Keratinocyte (primary cell): Measurements from ENCODE around the gene ASTN2. TPM values are rescaled to one million over a fixed set of nuclear protein-coding genes. Genes with fewer than 3 reads are reported as not detected.

Source experiments
- DNase-seq: peaks from one replicate; pipeline ENCODE4 v3.0.0-alpha.2; 2011; ENCODE audit warnings: low read depth, missing footprints, low spot score
- FAIRE-seq: peaks from 2 replicates; lab custom pipeline; 2011; peaks lifted over from hg19 to GRCh38; lab: Jason Lieb, UNC
- H2AFZ ChIP-seq: 2 replicates; pipeline ENCODE4 v1.6.0; 2012; ENCODE audit warnings: low read length, control low read depth, inconsistent platforms; ENCODE audit not compliant: control insufficient read depth
- H3K27ac ChIP-seq: 2 replicates; pipeline ENCODE4 v1.5.1; 2011; ENCODE audit warnings: low read length; ENCODE audit not compliant: control insufficient read depth, insufficient read depth
- H3K27me3 ChIP-seq: 3 replicates; pipeline ENCODE4 v1.6.0; 2011; ENCODE audit warnings: low read length; ENCODE audit not compliant: control insufficient read depth, insufficient read depth; ENCODE audit errors: extremely low read depth
- H3K36me3 ChIP-seq, 2 experiments: 2 replicates in 1 of 2; 3 replicates in 1 of 2; pipeline ENCODE4 v1.5.1; 2011; ENCODE audit warnings: low read length in 2 of 2, mild to moderate bottlenecking in 1 of 2; ENCODE audit not compliant: control insufficient read depth in 2 of 2, insufficient read depth in 2 of 2; ENCODE audit errors: extremely low read depth in 1 of 2
- H3K4me1 ChIP-seq: 3 replicates; pipeline ENCODE4 v1.5.1; 2011; ENCODE audit warnings: low read length; ENCODE audit not compliant: control insufficient read depth, insufficient read depth; ENCODE audit errors: extremely low read depth
- H3K4me2 ChIP-seq: 3 replicates; pipeline ENCODE4 v1.6.0; 2011; ENCODE audit warnings: low read depth, low read length; ENCODE audit not compliant: control insufficient read depth, insufficient read depth; ENCODE audit errors: extremely low read depth
- H3K4me3 ChIP-seq, 3 experiments: fragments of 200-600 bp in 1 of 3; sonication (generic) in 1 of 3; 2 replicates in 2 of 3; 3 replicates in 1 of 3; pipeline ENCODE4 v1.5.1; 2011 to 2016; ENCODE audit warnings: low read length in 3 of 3, mild to moderate bottlenecking in 3 of 3, control low read depth in 2 of 3, inconsistent platforms in 1 of 3, low read depth in 1 of 3, mixed read lengths in 1 of 3, mixed run types in 1 of 3, moderate library complexity in 1 of 3; ENCODE audit not compliant: control insufficient read depth in 2 of 3, insufficient read depth in 2 of 3; ENCODE audit errors: extremely low read depth in 1 of 3
- H3K79me2 ChIP-seq: 2 replicates; pipeline ENCODE4 v1.6.0; 2012; ENCODE audit warnings: low read length; ENCODE audit not compliant: control insufficient read depth, insufficient read depth
- H3K9ac ChIP-seq: 3 replicates; pipeline ENCODE4 v1.6.0; 2011; ENCODE audit warnings: low read length; ENCODE audit not compliant: control insufficient read depth, insufficient read depth; ENCODE audit errors: extremely low read depth
- H3K9me1 ChIP-seq: 3 replicates; pipeline ENCODE4 v1.6.0; 2011; ENCODE audit warnings: low read length; ENCODE audit not compliant: control insufficient read depth, insufficient read depth; ENCODE audit errors: extremely low read depth
- H3K9me3 ChIP-seq: 2 replicates; pipeline ENCODE4 v1.5.1; 2012; ENCODE audit warnings: low read depth, low read length; ENCODE audit not compliant: control insufficient read depth
- H4K20me1 ChIP-seq: 3 replicates; pipeline ENCODE4 v1.6.0; 2011; ENCODE audit warnings: low read length; ENCODE audit not compliant: control insufficient read depth, insufficient read depth; ENCODE audit errors: extremely low read depth
- EZH2 ChIP-seq: IDR thresholded peaks from one replicate; pipeline ENCODE4 v1.6.1; 2012; ENCODE audit warnings: inconsistent platforms, mild to moderate bottlenecking, low read length, moderate library complexity
- dilution Hi-C: fragments of 300-500 bp; cut with MboI; formaldehyde crosslinking; loops from one replicate; pipeline ENCODE4 v1.7.0; 2020; ENCODE audit warnings: low sequenced_read_pairs; ENCODE audit not compliant: extremely low pct_ligation_motif_present
- polyA plus RNA-seq, 5 experiments: library from polyadenylated mRNA; depleted of rRNA in 3 of 5; stranded (reverse) in 3 of 5; stranded (forward) in 1 of 5; unstranded in 1 of 5; fragments of >200 nt; gene quantifications; 1 replicate in 1 of 5; 2 replicates in 3 of 5; 3 replicates in 1 of 5; pipeline versions ENCODE4 v1.2.1 to v1.2.3, GENCODE V29; 2011 to 2012; ENCODE audit warnings: missing spikeins in 2 of 5, low read depth in 1 of 5, low replicate concordance in 1 of 5
- TF ChIP-seq, protein P1 (sequence below), 3 experiments: IDR thresholded peaks in 1 of 3; conservative IDR thresholded peaks in 1 of 3; optimal IDR thresholded peaks in 1 of 3; 2 replicates in 2 of 3; 3 replicates in 1 of 3; pipeline versions ENCODE3 to v1.5.1; 2011; ENCODE audit warnings: low read length in 3 of 3, mild to moderate bottlenecking in 3 of 3, moderate library complexity in 2 of 3, control low read depth in 1 of 3, inconsistent platforms in 1 of 3; ENCODE audit not compliant: insufficient read depth in 2 of 3; ENCODE audit errors: extremely low read depth in 1 of 3

ASTN2 gene
- polyA plus RNA-seq, 1 donor (not counting 4 experiments of a cell fraction or from before 2014, with no cell fraction given): 0.31 TPM

- FAIRE-seq: no peak
- no peak for DNase-seq
- Histone ChIP-seq H3K4me2 (no peak overlapping the region), H3K4me1 (no peaks in the 10 kb centered on the region), H3K9me1 (no peaks in the 10 kb centered on the region), H3K27ac (no peak overlapping the region), H2AFZ (no peak overlapping the region), H3K79me2 (no peaks in the 10 kb centered on the region), H3K9me3 (no peaks in the 10 kb centered on the region), H3K4me3 (no peak overlapping the region), H3K27me3 (no peaks in the 10 kb centered on the region), H3K36me3 (no peaks in the 10 kb centered on the region), H3K9ac (no peak overlapping the region), H4K20me1 (no peaks in the 10 kb centered on the region)
- TF ChIP-seq, protein P1, sequence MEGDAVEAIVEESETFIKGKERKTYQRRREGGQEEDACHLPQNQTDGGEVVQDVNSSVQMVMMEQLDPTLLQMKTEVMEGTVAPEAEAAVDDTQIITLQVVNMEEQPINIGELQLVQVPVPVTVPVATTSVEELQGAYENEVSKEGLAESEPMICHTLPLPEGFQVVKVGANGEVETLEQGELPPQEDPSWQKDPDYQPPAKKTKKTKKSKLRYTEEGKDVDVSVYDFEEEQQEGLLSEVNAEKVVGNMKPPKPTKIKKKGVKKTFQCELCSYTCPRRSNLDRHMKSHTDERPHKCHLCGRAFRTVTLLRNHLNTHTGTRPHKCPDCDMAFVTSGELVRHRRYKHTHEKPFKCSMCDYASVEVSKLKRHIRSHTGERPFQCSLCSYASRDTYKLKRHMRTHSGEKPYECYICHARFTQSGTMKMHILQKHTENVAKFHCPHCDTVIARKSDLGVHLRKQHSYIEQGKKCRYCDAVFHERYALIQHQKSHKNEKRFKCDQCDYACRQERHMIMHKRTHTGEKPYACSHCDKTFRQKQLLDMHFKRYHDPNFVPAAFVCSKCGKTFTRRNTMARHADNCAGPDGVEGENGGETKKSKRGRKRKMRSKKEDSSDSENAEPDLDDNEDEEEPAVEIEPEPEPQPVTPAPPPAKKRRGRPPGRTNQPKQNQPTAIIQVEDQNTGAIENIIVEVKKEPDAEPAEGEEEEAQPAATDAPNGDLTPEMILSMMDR (optimal IDR thresholded peaks at IDR 0.05 in 1 of 3, IDR thresholded peaks at IDR 0.05 in 1 of 3, conservative IDR thresholded peaks at IDR 0.05 in 1 of 3; ENCODE audit: extremely low read depth in 1 of 3, insufficient read depth in 2 of 3, low read length in 3 of 3): no peak
- dilution Hi-C loops: no loop called here
Observed at GRCh38 chr9:116437411-116438370, 977.2 kb downstream of the ASTN2 start.

- TF ChIP-seq, protein P1 (optimal IDR thresholded peaks at IDR 0.05 in 1 of 3, IDR thresholded peaks at IDR 0.05 in 1 of 3, conservative IDR thresholded peaks at IDR 0.05 in 1 of 3; ENCODE audit: extremely low read depth in 1 of 3, insufficient read depth in 2 of 3, low read length in 3 of 3): no peak
- TF ChIP-seq EZH2: no peak
- Histone ChIP-seq H4K20me1 (no peaks in the 10 kb centered on the region), H3K9ac (no peak overlapping the region), H3K27ac (no peak overlapping the region), H3K9me1 (no peaks in the 10 kb centered on the region), H3K4me3 (no peak overlapping the region), H3K4me2 (no peak overlapping the region), H2AFZ (no peak overlapping the region), H3K4me1 (no peaks in the 10 kb centered on the region), H3K79me2 (no peaks in the 10 kb centered on the region), H3K36me3 (no peaks in the 10 kb centered on the region), H3K27me3 (peaks cover 3% of the 10 kb centered on the region), H3K9me3 (no peaks in the 10 kb centered on the region)
- DNase-seq (no peak), FAIRE-seq (no peak)
- dilution Hi-C loops: no loop called here
Observed at GRCh38 chr9:116436121-116436520, 978.7 kb downstream of the ASTN2 start.
